Daoy (cell line): ENCODE results near the gene PTPMT1. TPM values are rescaled to one million over a fixed set of nuclear protein-coding genes. Genes with fewer than 3 reads are reported as not detected.
A peak's percentile ranks its signal among the peaks of the same experiment; 100 is the strongest.

Experiments used
- DNase-seq: peaks from one replicate; pipeline ENCODE4 v3.0.0-alpha.2; 2015; ENCODE audit warnings: low read depth
- total RNA-seq: library from RNA; depleted of rRNA; stranded (reverse); fragments of >200 nt; shearing (Covaris generic); gene quantifications from 2 replicates; pipeline ENCODE4 v1.2.3, GENCODE V29; 2014; rRNA removed

PTPMT1 gene
- total RNA-seq, 1 experiment from 2014 or later = 62.2 TPM

DNA sequence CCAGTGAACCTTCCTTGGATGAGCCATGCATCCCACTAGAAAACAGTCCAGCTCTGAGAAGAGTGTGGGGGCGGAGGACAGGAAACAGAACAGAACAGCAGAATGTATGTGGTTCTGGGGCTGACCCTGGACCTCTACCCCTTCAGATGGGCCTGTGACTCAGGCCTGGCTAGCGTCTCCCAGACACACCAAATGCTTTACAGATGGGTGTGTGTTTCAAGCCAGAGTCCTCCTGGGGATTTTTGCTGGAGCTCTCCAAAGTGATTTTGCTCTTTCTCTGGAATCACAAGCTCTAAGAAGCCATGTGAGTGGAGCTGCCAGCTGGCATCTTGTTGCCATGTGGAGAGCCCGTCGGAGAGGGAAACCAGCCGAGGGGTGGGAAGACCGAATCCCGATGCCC is 42.0 kb downstream of the PTPMT1 start:
- DNase-seq = peak; percentile 66

DNA sequence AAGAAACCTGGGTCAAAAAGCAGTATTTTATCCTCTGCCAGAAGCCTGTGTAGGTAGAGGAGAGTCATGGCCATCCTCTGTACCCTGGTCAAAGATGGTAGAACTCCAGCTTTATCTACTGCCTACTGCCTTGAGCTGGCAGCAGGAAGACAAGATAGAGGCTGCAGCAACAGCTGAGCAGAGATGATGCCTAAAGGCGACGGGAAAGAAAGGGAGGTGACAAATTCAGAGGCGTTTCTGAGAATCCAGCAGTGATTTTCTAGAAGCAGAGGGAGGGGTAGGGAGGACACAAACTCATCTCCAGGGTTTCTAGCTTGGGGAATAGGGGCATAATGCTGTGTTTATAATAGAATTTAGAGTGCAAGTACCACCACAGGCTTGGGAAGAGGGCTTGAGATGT is 44.3 kb downstream of the PTPMT1 start:
- no peak for DNase-seq

DNA sequence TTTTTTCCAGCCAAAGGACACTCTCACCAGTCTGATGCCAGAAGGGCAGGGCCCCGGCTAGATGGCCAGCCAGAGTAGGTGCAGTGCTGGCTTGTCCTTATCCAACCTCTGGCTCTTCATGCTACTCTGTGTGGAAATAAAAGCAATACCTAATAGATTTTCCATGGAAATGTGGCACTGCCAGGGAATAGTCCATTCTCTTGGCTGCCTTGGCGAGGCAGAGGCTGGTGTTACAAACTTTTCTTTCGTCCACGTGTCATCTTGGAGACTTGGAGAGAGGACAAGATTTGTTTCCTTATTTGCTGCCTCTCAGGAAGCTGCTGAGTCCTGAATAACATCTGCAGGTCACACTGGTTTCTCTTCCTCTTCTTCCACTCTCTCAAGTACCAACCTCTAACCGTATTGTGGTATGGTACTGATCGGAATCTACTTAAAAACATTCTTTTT is 46.0 kb downstream of the PTPMT1 start:
- no peak for DNase-seq

DNA sequence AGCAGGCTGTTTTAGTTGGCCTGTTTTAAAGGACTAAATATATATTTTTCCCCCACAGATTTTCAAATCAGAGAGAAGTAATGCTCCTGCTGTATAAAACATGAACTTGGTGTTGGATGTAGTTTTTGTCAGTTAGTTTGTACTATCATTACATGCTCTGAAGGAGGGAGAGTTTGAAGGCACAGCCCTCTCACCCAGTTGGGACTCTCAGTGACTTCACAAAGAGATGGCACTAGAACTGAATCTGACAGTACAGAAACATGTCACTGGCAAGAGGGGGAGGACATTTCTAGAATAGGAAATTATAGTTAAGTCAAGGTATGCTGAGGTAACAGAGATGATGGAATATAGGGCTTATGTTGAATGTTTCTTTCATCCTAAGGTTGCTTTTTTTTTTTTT is 49.9 kb downstream of the PTPMT1 start:
- DNase-seq = no peak

DNA sequence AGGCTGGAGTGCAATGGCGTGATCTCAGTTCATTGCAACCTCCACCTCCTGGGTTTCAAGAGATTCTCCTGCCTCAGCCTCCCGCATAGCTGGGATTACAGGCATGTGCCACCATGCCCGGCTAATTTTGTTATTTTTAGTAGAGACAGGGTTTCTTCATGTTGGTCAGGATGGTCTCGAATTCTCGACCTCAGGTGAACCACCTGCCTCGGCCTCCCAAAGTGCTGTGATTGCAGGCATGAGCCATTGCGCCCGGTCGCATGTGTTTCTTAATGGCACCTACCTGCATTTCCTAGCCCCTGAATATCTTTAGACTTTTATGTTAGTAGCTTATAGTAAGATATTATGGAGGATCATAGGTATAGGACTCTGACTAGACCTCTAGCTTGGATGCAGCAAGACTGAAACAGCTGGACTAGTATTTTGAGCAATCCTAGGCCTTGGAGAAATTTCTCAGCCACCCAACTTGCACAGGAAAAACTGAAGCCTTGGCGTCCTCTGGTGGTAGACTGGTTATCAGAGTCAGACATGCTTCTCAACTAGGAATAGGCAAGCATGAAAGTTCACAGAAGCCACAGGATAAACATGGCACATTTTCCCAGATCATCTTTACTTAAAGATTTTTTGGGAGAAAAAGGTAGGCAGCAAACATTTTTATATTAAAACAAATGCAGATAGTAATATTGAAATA is 51.5 kb downstream of the PTPMT1 start:
- peak; percentile 30 for DNase-seq

DNA sequence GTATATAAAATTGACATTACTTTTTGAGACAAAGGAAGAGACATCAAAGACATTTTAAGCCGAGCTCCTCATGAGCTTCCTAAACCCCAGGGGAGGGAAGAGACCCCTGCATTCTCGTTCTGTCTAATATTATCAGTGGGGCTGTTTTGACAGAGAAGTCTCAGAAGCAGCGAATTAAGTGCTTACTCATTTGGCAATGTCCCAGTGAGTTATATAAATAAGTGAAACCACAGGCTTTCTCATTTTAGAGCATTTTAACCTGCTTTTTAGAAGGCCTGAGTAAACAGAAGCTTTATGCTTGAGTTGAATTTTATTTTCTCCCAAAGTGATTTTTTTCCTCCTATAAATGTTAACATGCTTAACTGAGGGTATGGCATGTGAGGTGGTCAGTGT is 52.0 kb downstream of the PTPMT1 start:
- no peak for DNase-seq

DNA sequence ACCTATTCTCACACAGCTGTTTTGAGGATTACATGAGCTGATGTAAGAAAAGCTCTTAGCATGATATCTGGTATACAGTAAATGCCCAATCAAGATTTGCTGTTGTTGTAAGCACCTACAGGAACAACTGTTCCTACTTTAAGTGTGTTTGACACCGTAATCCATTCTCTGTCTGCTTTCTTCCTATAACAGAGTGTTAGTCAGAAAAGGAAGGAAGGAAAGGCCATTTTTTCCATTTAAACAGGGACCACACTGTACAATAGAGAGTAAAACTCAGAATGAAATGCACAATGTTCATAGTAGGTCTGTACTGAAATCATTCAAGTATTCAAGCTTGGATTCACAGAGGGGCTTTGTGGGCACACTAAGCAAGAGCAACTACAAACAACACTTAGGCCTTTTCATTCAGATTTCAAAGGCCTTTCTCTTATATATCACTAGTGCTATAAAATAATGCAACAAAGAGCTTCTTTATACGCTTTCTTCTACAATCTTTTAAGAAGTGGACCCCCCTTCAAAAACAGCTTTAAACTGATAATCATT is 55.5 kb downstream of the PTPMT1 start:
- DNase-seq = no peak

Other genes starting within 250 kb of the PTPMT1 start
- gene MYBPC3, start 212.9 kb upstream of the PTPMT1 start, total RNA-seq = not detected in 2 replicates
- not detected in 2 replicates for gene SPI1, start 187.1 kb upstream of the PTPMT1 start, total RNA-seq
- gene SLC39A13, start 157.0 kb upstream of the PTPMT1 start, total RNA-seq = 29.8 and 50.5 TPM in 2 replicates
- 272 and 370 TPM in 2 replicates for gene PSMC3, start 139.2 kb upstream of the PTPMT1 start, total RNA-seq
- gene RAPSN, start 116.5 kb upstream of the PTPMT1 start, total RNA-seq = not detected in 2 replicates
- 59.9 and 62.5 TPM in 2 replicates for gene CELF1, start 12.5 kb upstream of the PTPMT1 start, total RNA-seq
- 21.3 and 26.9 TPM in 2 replicates for gene KBTBD4, start 13.4 kb downstream of the PTPMT1 start, total RNA-seq
- gene NDUFS3, start 13.5 kb downstream of the PTPMT1 start, total RNA-seq = 137 and 253 TPM in 2 replicates
- not detected in 2 replicates for gene FAM180B, start 21.1 kb downstream of the PTPMT1 start, total RNA-seq
- not detected in 2 replicates for gene C1QTNF4, start 28.8 kb downstream of the PTPMT1 start, total RNA-seq
- 119 and 128 TPM in 2 replicates for gene MTCH2, start 77.0 kb downstream of the PTPMT1 start, total RNA-seq
- 0.42 and 1.3 TPM in 2 replicates for gene AGBL2, start 149.8 kb downstream of the PTPMT1 start, total RNA-seq
- gene FNBP4, start 201.7 kb downstream of the PTPMT1 start, total RNA-seq = 37.7 and 79.5 TPM in 2 replicates